ENCODE data around the gene CA10.

Gene CA10

GRCh38 chr17:51720439-51720838 lies 438.1 kb downstream of the CA10 start:
- H2BK15ac ChIP-seq (ENCODE audit: low read length), result no peak overlapping the region
- no peaks in the 10 kb centered on the region for H3K9me3 ChIP-seq (replicated peaks in 1 of 2; ENCODE audit: control insufficient read depth in 2 of 2, insufficient read depth in 1 of 2, low read depth in 1 of 2, low read length in 2 of 2)
- no peaks in the 10 kb centered on the region for H3K36me3 ChIP-seq (replicated peaks in 1 of 2; ENCODE audit: control insufficient read depth in 2 of 2, insufficient read depth in 2 of 2, low read length in 2 of 2)
- H4K91ac ChIP-seq (ENCODE audit: low read depth, low read length, poor library complexity), result no peak overlapping the region
- no peaks in the 10 kb centered on the region for H3K27me3 ChIP-seq (ENCODE audit: control insufficient read depth in 3 of 3, insufficient read depth in 3 of 3, low read depth in 1 of 3, low read length in 3 of 3)
- no peak overlapping the region for H3K18ac ChIP-seq (ENCODE audit: low read length)
- H2BK12ac ChIP-seq (ENCODE audit: low read length), result no peak overlapping the region
- no peak overlapping the region for H2AFZ ChIP-seq (ENCODE audit: low read length)
- no peak overlapping the region for H3K23ac ChIP-seq (ENCODE audit: low read depth, low read length, poor library complexity)
- H3K4me2 ChIP-seq (ENCODE audit: insufficient read depth, low read length, poor library complexity, severe bottlenecking), result no peak overlapping the region
- H3K4me3 ChIP-seq (ENCODE audit: low read length in 2 of 2), result no peak overlapping the region
- no peak overlapping the region for H4K8ac ChIP-seq (ENCODE audit: low read depth, low read length)
- H2BK120ac ChIP-seq (ENCODE audit: low read depth, low read length), result no peak overlapping the region
- no peak overlapping the region for H3K4ac ChIP-seq (ENCODE audit: low read length)
- H3K9ac ChIP-seq (ENCODE audit: low read depth, low read length, poor library complexity), result no peak overlapping the region
- no peak overlapping the region for H3K14ac ChIP-seq (ENCODE audit: low read length)
- H2AK5ac ChIP-seq (ENCODE audit: low read depth, low read length), result no peak overlapping the region
- no peaks in the 10 kb centered on the region for H3K79me1 ChIP-seq (ENCODE audit: low read depth, low read length)
- H2BK5ac ChIP-seq (ENCODE audit: low read length), result no peak overlapping the region
- no peak overlapping the region for H3K27ac ChIP-seq (replicated peaks; ENCODE audit: low read length)
- H3K4me1 ChIP-seq (ENCODE audit: control insufficient read depth in 2 of 2, insufficient read depth in 1 of 2, low read depth in 1 of 2, low read length in 2 of 2), result no peaks in the 10 kb centered on the region
- no peak for DNase-seq (ENCODE audit: low spot score)

- Histone ChIP-seq H2BK5ac (ENCODE audit: low read length) (no peak overlapping the region), H3K14ac (ENCODE audit: low read length) (no peak overlapping the region), H4K91ac (ENCODE audit: low read depth, low read length, poor library complexity) (no peak overlapping the region), H3K23ac (ENCODE audit: low read depth, low read length, poor library complexity) (no peak overlapping the region), H3K4me3 (ENCODE audit: low read length in 2 of 2) (no peak overlapping the region), H3K9me3 (replicated peaks in 1 of 2; ENCODE audit: control insufficient read depth in 2 of 2, insufficient read depth in 1 of 2, low read depth in 1 of 2, low read length in 2 of 2) (no peaks in the 10 kb centered on the region), H2BK12ac (ENCODE audit: low read length) (no peak overlapping the region), H3K4me2 (ENCODE audit: insufficient read depth, low read length, poor library complexity, severe bottlenecking) (no peak overlapping the region), H2AK5ac (ENCODE audit: low read depth, low read length) (no peak overlapping the region), H3K36me3 (replicated peaks in 1 of 2; ENCODE audit: control insufficient read depth in 2 of 2, insufficient read depth in 2 of 2, low read length in 2 of 2) (no peaks in the 10 kb centered on the region), H2BK120ac (ENCODE audit: low read depth, low read length) (no peak overlapping the region), H2AFZ (ENCODE audit: low read length) (no peak overlapping the region), H3K27ac (replicated peaks; ENCODE audit: low read length) (no peak overlapping the region), H3K27me3 (ENCODE audit: control insufficient read depth in 3 of 3, insufficient read depth in 3 of 3, low read depth in 1 of 3, low read length in 3 of 3) (no peaks in the 10 kb centered on the region), H3K9ac (ENCODE audit: low read depth, low read length, poor library complexity) (no peak overlapping the region), H3K4ac (ENCODE audit: low read length) (no peak overlapping the region), H2BK15ac (ENCODE audit: low read length) (no peak overlapping the region), H3K18ac (ENCODE audit: low read length) (no peak overlapping the region), H4K8ac (ENCODE audit: low read depth, low read length) (no peak overlapping the region), H3K79me1 (ENCODE audit: low read depth, low read length) (no peaks in the 10 kb centered on the region), H3K4me1 (ENCODE audit: control insufficient read depth in 2 of 2, insufficient read depth in 1 of 2, low read depth in 1 of 2, low read length in 2 of 2) (no peaks in the 10 kb centered on the region)
- no CpG with 5 or more reads among the region's 3 CpGs for WGBS, 2 donors (ENCODE audit: extremely low coverage in 2 of 2, insufficient read length in 2 of 2, insufficient replicate concordance in 1 of 2)
- no peak for DNase-seq (ENCODE audit: low spot score)
Measured at GRCh38 chr17:51718983-51719382, 439.5 kb downstream of the CA10 start.

GRCh38 chr17:51711581-51711980 lies 446.9 kb downstream of the CA10 start:
- no peak overlapping the region for H3K4me3 ChIP-seq (ENCODE audit: low read length in 2 of 2)
- H2AFZ ChIP-seq (ENCODE audit: low read length), result no peak overlapping the region
- no peak overlapping the region for H2BK120ac ChIP-seq (ENCODE audit: low read depth, low read length)
- H3K27ac ChIP-seq (replicated peaks; ENCODE audit: low read length), result no peak overlapping the region
- no peak overlapping the region for H2AK5ac ChIP-seq (ENCODE audit: low read depth, low read length)
- no peak overlapping the region for H4K8ac ChIP-seq (ENCODE audit: low read depth, low read length)
- H3K4me1 ChIP-seq (ENCODE audit: control insufficient read depth in 2 of 2, insufficient read depth in 1 of 2, low read depth in 1 of 2, low read length in 2 of 2), result no peaks in the 10 kb centered on the region
- no peak for DNase-seq (ENCODE audit: low spot score)
- WGBS, 2 donors (ENCODE audit: extremely low coverage in 2 of 2, insufficient read length in 2 of 2, insufficient replicate concordance in 1 of 2), result no CpG with 5 or more reads among the region's 7 CpGs
- H3K4ac ChIP-seq (ENCODE audit: low read length), result no peak overlapping the region
- no peak overlapping the region for H3K18ac ChIP-seq (ENCODE audit: low read length)
- no peak overlapping the region for H3K9ac ChIP-seq (ENCODE audit: low read depth, low read length, poor library complexity)
- H4K91ac ChIP-seq (ENCODE audit: low read depth, low read length, poor library complexity), result no peak overlapping the region
- H2BK15ac ChIP-seq (ENCODE audit: low read length), result no peak overlapping the region
- H3K4me2 ChIP-seq (ENCODE audit: insufficient read depth, low read length, poor library complexity, severe bottlenecking), result no peak overlapping the region
- no peak overlapping the region for H3K14ac ChIP-seq (ENCODE audit: low read length)
- H3K23ac ChIP-seq (ENCODE audit: low read depth, low read length, poor library complexity), result no peak overlapping the region
- no peaks in the 10 kb centered on the region for H3K27me3 ChIP-seq (ENCODE audit: control insufficient read depth in 3 of 3, insufficient read depth in 3 of 3, low read depth in 1 of 3, low read length in 3 of 3)
- no peaks in the 10 kb centered on the region for H3K9me3 ChIP-seq (replicated peaks in 1 of 2; ENCODE audit: control insufficient read depth in 2 of 2, insufficient read depth in 1 of 2, low read depth in 1 of 2, low read length in 2 of 2)
- no peak overlapping the region for H2BK12ac ChIP-seq (ENCODE audit: low read length)
- H3K36me3 ChIP-seq (replicated peaks in 1 of 2; ENCODE audit: control insufficient read depth in 2 of 2, insufficient read depth in 2 of 2, low read length in 2 of 2), result no peaks in the 10 kb centered on the region
- H3K79me1 ChIP-seq (ENCODE audit: low read depth, low read length), result no peaks in the 10 kb centered on the region
- H2BK5ac ChIP-seq (ENCODE audit: low read length), result no peak overlapping the region

- H2BK120ac ChIP-seq (ENCODE audit: low read depth, low read length), result no peak overlapping the region
- no peak overlapping the region for H3K4me2 ChIP-seq (ENCODE audit: insufficient read depth, low read length, poor library complexity, severe bottlenecking)
- H2BK15ac ChIP-seq (ENCODE audit: low read length), result no peak overlapping the region
- no peak overlapping the region for H3K14ac ChIP-seq (ENCODE audit: low read length)
- no peak overlapping the region for H3K27ac ChIP-seq (replicated peaks; ENCODE audit: low read length)
- no peak for DNase-seq (ENCODE audit: low spot score)
- H2BK5ac ChIP-seq (ENCODE audit: low read length), result no peak overlapping the region
- H3K9me3 ChIP-seq (replicated peaks in 1 of 2; ENCODE audit: control insufficient read depth in 2 of 2, insufficient read depth in 1 of 2, low read depth in 1 of 2, low read length in 2 of 2), result no peaks in the 10 kb centered on the region
- no peak overlapping the region for H3K4me3 ChIP-seq (ENCODE audit: low read length in 2 of 2)
- H4K8ac ChIP-seq (ENCODE audit: low read depth, low read length), result no peak overlapping the region
- no peaks in the 10 kb centered on the region for H3K36me3 ChIP-seq (replicated peaks in 1 of 2; ENCODE audit: control insufficient read depth in 2 of 2, insufficient read depth in 2 of 2, low read length in 2 of 2)
- H3K4me1 ChIP-seq (ENCODE audit: control insufficient read depth in 2 of 2, insufficient read depth in 1 of 2, low read depth in 1 of 2, low read length in 2 of 2), result no peaks in the 10 kb centered on the region
- H3K27me3 ChIP-seq (ENCODE audit: control insufficient read depth in 3 of 3, insufficient read depth in 3 of 3, low read depth in 1 of 3, low read length in 3 of 3), result no peaks in the 10 kb centered on the region
- H2AFZ ChIP-seq (ENCODE audit: low read length), result no peak overlapping the region
- H2AK5ac ChIP-seq (ENCODE audit: low read depth, low read length), result no peak overlapping the region
- no peak overlapping the region for H3K9ac ChIP-seq (ENCODE audit: low read depth, low read length, poor library complexity)
- no CpG with 5 or more reads among the region's 3 CpGs for whole genome bisulfite sequencing, 2 donors (ENCODE audit: extremely low coverage in 2 of 2, insufficient read length in 2 of 2, insufficient replicate concordance in 1 of 2)
- no peaks in the 10 kb centered on the region for H3K79me1 ChIP-seq (ENCODE audit: low read depth, low read length)
- no peak overlapping the region for H2BK12ac ChIP-seq (ENCODE audit: low read length)
- no peak overlapping the region for H3K4ac ChIP-seq (ENCODE audit: low read length)
- H3K18ac ChIP-seq (ENCODE audit: low read length), result no peak overlapping the region
- no peak overlapping the region for H4K91ac ChIP-seq (ENCODE audit: low read depth, low read length, poor library complexity)
- H3K23ac ChIP-seq (ENCODE audit: low read depth, low read length, poor library complexity), result no peak overlapping the region
Measured at GRCh38 chr17:51710634-51710979, 447.9 kb downstream of the CA10 start.
